IMR-90 (cell line): ENCODE data around the gene TACR2. TPM values are rescaled to one million over a fixed set of nuclear protein-coding genes. Genes with fewer than 3 reads are reported as not detected.

Experiments
- ATAC-seq: fragments of 200-7000 bp; cut with Tn5 transposase; 2 replicates; pipeline ENCODE4 v1.9.1; 2020; ENCODE audit warnings: low read depth, mild to moderate bottlenecking, moderate library complexity
- BruUV-seq: library from RNA; stranded (reverse); fragments of 400-500 nt; replicated peaks from 2 replicates; lab custom pipeline; 2021; lab: Mats Ljungman, UMichigan
- CTCF ChIA-PET: fragments of 300-600 bp; formaldehyde crosslinking; extraction: SDS; loops from one replicate; lab custom pipeline; 2021; ENCODE audit warnings: antibody characterized with exemption; lab: Yijun Ruan, JAX
- POLR2A ChIA-PET: fragments of 300-600 bp; sonication (Branson Sonifier 250); formaldehyde crosslinking; loops from one replicate; lab custom pipeline; 2022; ENCODE audit warnings: antibody characterized with exemption; ENCODE audit not compliant: unreplicated experiment; lab: Charles Lee
- DNase-seq: peaks from one replicate; pipeline ENCODE4 v3.0.0; 2013
- H2AFZ ChIP-seq: replicated peaks from 2 replicates; pipeline ENCODE3; 2013; ENCODE audit warnings: low read length, mild to moderate bottlenecking; ENCODE audit not compliant: poor library complexity
- H2AK5ac ChIP-seq: 2 replicates; pipeline ENCODE4 v1.6.1; 2013; ENCODE audit warnings: low read depth, low read length, inconsistent platforms
- H2AK9ac ChIP-seq: replicated peaks from 2 replicates; pipeline ENCODE3; 2013; ENCODE audit warnings: mild to moderate bottlenecking, low read depth, low read length, moderate library complexity; ENCODE audit not compliant: poor library complexity
- H2BK120ac ChIP-seq: 2 replicates; pipeline ENCODE4 v1.6.1; 2013; ENCODE audit warnings: low read depth, low read length, inconsistent platforms
- H2BK15ac ChIP-seq: 3 replicates; pipeline ENCODE4 v1.6.1; 2013; ENCODE audit warnings: low read depth, low read length, inconsistent platforms
- H2BK20ac ChIP-seq: 2 replicates; pipeline ENCODE4 v1.6.1; 2013; ENCODE audit warnings: low read depth, mild to moderate bottlenecking, inconsistent platforms, low read length, moderate library complexity
- H2BK5ac ChIP-seq: 2 replicates; pipeline ENCODE4 v1.6.1; 2013; ENCODE audit warnings: mild to moderate bottlenecking, low read depth, low read length, inconsistent platforms; ENCODE audit not compliant: poor library complexity, severe bottlenecking
- H3K14ac ChIP-seq: replicated peaks from 2 replicates; pipeline ENCODE4 v1.6.1; 2013; ENCODE audit warnings: low read depth, low read length, inconsistent platforms
- H3K18ac ChIP-seq: 2 replicates; pipeline ENCODE4 v1.6.1; 2013; ENCODE audit warnings: low read depth, low read length, control low read depth
- H3K23ac ChIP-seq: 2 replicates; pipeline ENCODE4 v1.6.1; 2013; ENCODE audit warnings: low read depth, low read length, inconsistent platforms
- H3K27ac ChIP-seq: 2 replicates; pipeline ENCODE4 v1.5.1; 2013; ENCODE audit warnings: mild to moderate bottlenecking, control low read depth, low read length; ENCODE audit not compliant: insufficient read depth
- H3K27me3 ChIP-seq: 2 replicates; pipeline ENCODE4 v1.6.1; 2013; ENCODE audit warnings: low read length; ENCODE audit not compliant: control insufficient read depth, insufficient read depth
- H3K36me3 ChIP-seq: 2 replicates; pipeline ENCODE4 v1.6.1; 2013; ENCODE audit warnings: low read length, mixed read lengths; ENCODE audit not compliant: control insufficient read depth, insufficient read depth
- H3K4ac ChIP-seq: 2 replicates; pipeline ENCODE4 v1.6.1; 2013; ENCODE audit warnings: low read depth, low read length, inconsistent platforms
- H3K4me1 ChIP-seq: 2 replicates; pipeline ENCODE4 v1.6.1; 2013; ENCODE audit warnings: low read length, mixed read lengths; ENCODE audit not compliant: control insufficient read depth, insufficient read depth
- H3K4me2 ChIP-seq: 2 replicates; pipeline ENCODE4 v1.6.1; 2013; ENCODE audit warnings: low read depth, mild to moderate bottlenecking, control low read depth, low read length, moderate library complexity
- H3K4me3 ChIP-seq: 2 replicates; pipeline ENCODE4 v1.5.1; 2013; ENCODE audit warnings: low read depth, mild to moderate bottlenecking, control low read depth, low read length, moderate library complexity; ENCODE audit not compliant: insufficient read depth
- H3K56ac ChIP-seq: 2 replicates; pipeline ENCODE4 v1.6.1; 2013; ENCODE audit warnings: low read length, inconsistent platforms; ENCODE audit not compliant: insufficient read depth; ENCODE audit errors: extremely low read depth
- H3K79me1 ChIP-seq, 2 experiments: 2 replicates each; pipeline ENCODE4 v1.6.1; 2013; ENCODE audit warnings: low read length in 2 of 2, inconsistent platforms in 1 of 2, low read depth in 1 of 2
- H3K9ac ChIP-seq: 2 replicates; pipeline ENCODE4 v1.6.1; 2013; ENCODE audit warnings: low read depth, low read length, control low read depth
- H3K9me1 ChIP-seq: 2 replicates; pipeline ENCODE4 v1.6.1; 2013; ENCODE audit warnings: low read length, inconsistent platforms; ENCODE audit not compliant: insufficient read depth
- H3K9me3 ChIP-seq: 2 replicates; pipeline ENCODE4 v1.6.1; 2013; ENCODE audit warnings: low read length; ENCODE audit not compliant: control insufficient read depth, insufficient read depth
- H4K20me1 ChIP-seq: 2 replicates; pipeline ENCODE4 v1.6.1; 2013; ENCODE audit warnings: low read length, inconsistent platforms; ENCODE audit not compliant: insufficient read depth
- H4K5ac ChIP-seq: 2 replicates; pipeline ENCODE4 v1.6.1; 2013; ENCODE audit warnings: mild to moderate bottlenecking, low read depth, low read length, control low read depth
- H4K8ac ChIP-seq, 2 experiments: 2 replicates each; pipeline ENCODE4 v1.6.1; 2013; ENCODE audit warnings: low read depth in 2 of 2, low read length in 2 of 2, control low read depth in 1 of 2, inconsistent platforms in 1 of 2
- H4K91ac ChIP-seq: 2 replicates; pipeline ENCODE4 v1.6.1; 2013; ENCODE audit warnings: low read depth, low read length, inconsistent platforms; ENCODE audit not compliant: insufficient read depth
- CEBPB ChIP-seq: IDR thresholded peaks from 2 replicates; pipeline ENCODE4 v1.6.1; 2012; ENCODE audit warnings: low read depth, low read length, improper control_type of control experiment
- CHD1 ChIP-seq: IDR thresholded peaks from 2 replicates; pipeline ENCODE4 v1.6.1; 2012; ENCODE audit warnings: low read depth, low read length, improper control_type of control experiment
- CTCF ChIP-seq: conservative IDR thresholded peaks from 2 replicates; pipeline ENCODE4 v1.5.1; 2012; ENCODE audit warnings: mild to moderate bottlenecking, low read depth, low read length, improper control_type of control experiment
- ELK1 ChIP-seq: fragments of 150-350 bp; IDR thresholded peaks from 2 replicates; pipeline ENCODE4 v1.6.1; 2016; ENCODE audit warnings: low read depth, mild to moderate bottlenecking, low read length, moderate library complexity, borderline replicate concordance
- MAFK ChIP-seq: IDR thresholded peaks from 2 replicates; pipeline ENCODE4 v1.6.1; 2012; ENCODE audit warnings: low read depth, low read length, improper control_type of control experiment
- MAZ ChIP-seq: IDR thresholded peaks from 2 replicates; pipeline ENCODE4 v1.6.1; 2012; ENCODE audit warnings: low read depth, mild to moderate bottlenecking, low read length, improper control_type of control experiment, moderate library complexity, borderline replicate concordance
- MXI1 ChIP-seq: IDR thresholded peaks from 2 replicates; pipeline ENCODE4 v1.6.1; 2012; ENCODE audit warnings: low read depth, mild to moderate bottlenecking, low read length, moderate library complexity, borderline replicate concordance
- POLR2A ChIP-seq: IDR thresholded peaks from 2 replicates; pipeline ENCODE4 v1.6.1; 2012; ENCODE audit warnings: mild to moderate bottlenecking, low read depth, low read length
- RAD21 ChIP-seq: IDR thresholded peaks from 2 replicates; pipeline ENCODE4 v1.6.1; 2012; ENCODE audit warnings: low read length, improper control_type of control experiment
- RCOR1 ChIP-seq: IDR thresholded peaks from 2 replicates; pipeline ENCODE4 v1.6.1; 2012; ENCODE audit warnings: mild to moderate bottlenecking, low read length, improper control_type of control experiment; ENCODE audit not compliant: insufficient replicate concordance
- RFX5 ChIP-seq: IDR thresholded peaks from 2 replicates; pipeline ENCODE4 v1.8.0; 2012; ENCODE audit warnings: low read depth, mild to moderate bottlenecking, low read length, moderate library complexity
- SMC3 ChIP-seq: fragments of 150-350 bp; IDR thresholded peaks from 2 replicates; pipeline ENCODE4 v1.6.1; 2016; ENCODE audit warnings: low read depth, mild to moderate bottlenecking, antibody characterized with exemption, low read length, moderate library complexity
- USF2 ChIP-seq: fragments of 150-350 bp; IDR thresholded peaks from 2 replicates; pipeline ENCODE4 v1.6.1; 2017; ENCODE audit warnings: mild to moderate bottlenecking, antibody characterized with exemption, low read length, low read depth
- WGBS, 2 experiments: methylation state at CpG; one replicate each; pipeline versions ENCODE4 v1.1.5 to v1.1.7; 2013; ENCODE audit warnings: missing lambda C conversion rate in 2 of 2; ENCODE audit not compliant: insufficient read length in 1 of 2; ENCODE audit errors: extremely low coverage in 2 of 2; 5-methylcytosine and 5-hydroxymethylcytosine counted together
- dilution Hi-C: fragments of 300-500 bp; cut with HindIII; formaldehyde crosslinking; loops from one replicate; pipeline ENCODE4 v1.14.3; 2018; ENCODE audit warnings: low sequenced_read_pairs; ENCODE audit not compliant: unreplicated experiment
- in situ Hi-C: fragments of 300-500 bp; cut with MboI; formaldehyde crosslinking; loops from 3 replicates; pipeline ENCODE4 v1.14.3; 2019; ENCODE audit warnings: low sequenced_read_pairs, inconsistent platforms, mixed read lengths
- intact Hi-C: fragments of 100-400 bp; cut with micrococcal nuclease; formaldehyde crosslinking; loops from 2 replicates; pipeline ENCODE4 v1.10.0; 2022
- polyA plus RNA-seq, 3 experiments: library from polyadenylated mRNA; depleted of rRNA; stranded (reverse); fragments of >200 nt; gene quantifications; 2 replicates each; pipeline ENCODE4 v1.2.3, GENCODE V29; 2012; ENCODE audit warnings: low replicate concordance in 1 of 3
- total RNA-seq: library from RNA; depleted of rRNA; stranded (reverse); fragments of >200 nt; gene quantifications from 2 replicates; pipeline ENCODE4 v1.2.3, GENCODE V29; 2012

The TACR2 gene
- total and polyA plus RNA-seq, 2 of the 4 experiments (the other 2 are of a cell fraction), result not detected

GRCh38 chr10:69391158-69391557 is 25.6 kb downstream of the TACR2 start:
- H2BK120ac ChIP-seq, result no peak overlapping the region
- H4K20me1 ChIP-seq, result peaks cover 6% of the 10 kb centered on the region; the same call in 1 of the 2 replicates
- H3K27ac ChIP-seq, result no peak overlapping the region
- no peak overlapping the region for H2AFZ ChIP-seq
- no peak overlapping the region for H3K4me2 ChIP-seq
- ATAC-seq, result no peak
- no peak overlapping the region for H3K4ac ChIP-seq
- WGBS, 2 experiments, result no CpG with 5 or more reads among the region's 6 CpGs
- H4K91ac ChIP-seq, result no peak overlapping the region
- H3K4me1 ChIP-seq, result no peaks in the 10 kb centered on the region; the same call in 1 of the 2 replicates
- TF ChIP-seq SMC3 (no peak), MAFK (no peak), RCOR1 (no peak), USF2 (no peak), CEBPB (no peak), RFX5 (no peak), POLR2A (no peak), CHD1 (no peak), MAZ (no peak), CTCF (no peak), MXI1 (no peak), ELK1 (no peak), RAD21 (no peak)
- no peak overlapping the region for H3K14ac ChIP-seq
- H3K23ac ChIP-seq, result no peak overlapping the region
- dilution Hi-C loops (no loop called here), intact Hi-C loops (loop anchor here (5.0 kb wide), 2 partner anchors 299 to 389 kb away; no protein-coding TSS in a partner anchor), in situ Hi-C loops (loop anchor here (5.0 kb wide), 1 partner anchor 159 kb away; no protein-coding TSS in a partner anchor)
- H4K8ac ChIP-seq, result no peak overlapping the region
- H3K4me3 ChIP-seq, result no peak overlapping the region
- H2AK9ac ChIP-seq, result no peak overlapping the region
- H2AK5ac ChIP-seq, result no peak overlapping the region
- H2BK15ac ChIP-seq, result no peak overlapping the region
- ChIA-PET CTCF (no interaction called here), POLR2A (interaction anchor here (0.5 kb wide), 1 partner anchor 154 kb away, joined by 3 read pairs; no protein-coding TSS in a partner anchor)
- H4K5ac ChIP-seq, result no peak overlapping the region
- no peak overlapping the region for H3K56ac ChIP-seq
- H3K9me3 ChIP-seq, result no peaks in the 10 kb centered on the region
- no peak overlapping the region for H2BK20ac ChIP-seq
- no TSS peak for BruUV-seq
- DNase-seq, result no peak
- H3K9me1 ChIP-seq, result peaks cover 2% of the 10 kb centered on the region; the same call in 1 of the 2 replicates
- H3K79me1 ChIP-seq, result peaks cover 0 to 9% of the 10 kb centered on the region in 2 experiments; a peak in 1 of 4 replicates
- H3K9ac ChIP-seq, result no peak overlapping the region
- no peak overlapping the region for H3K18ac ChIP-seq
- H3K27me3 ChIP-seq, result no peaks in the 10 kb centered on the region
- no peak overlapping the region for H2BK5ac ChIP-seq
- peaks cover 25% of the 10 kb centered on the region for H3K36me3 ChIP-seq
